Measurements from ENCODE around the gene ENPP1. TPM values are rescaled to one million over a fixed set of nuclear protein-coding genes. Genes with fewer than 3 reads are reported as not detected.

The ENPP1 gene
- polyA plus RNA-seq, 1 of the 3 experiments (the other 2 are of a cell fraction), result not detected

DNA sequence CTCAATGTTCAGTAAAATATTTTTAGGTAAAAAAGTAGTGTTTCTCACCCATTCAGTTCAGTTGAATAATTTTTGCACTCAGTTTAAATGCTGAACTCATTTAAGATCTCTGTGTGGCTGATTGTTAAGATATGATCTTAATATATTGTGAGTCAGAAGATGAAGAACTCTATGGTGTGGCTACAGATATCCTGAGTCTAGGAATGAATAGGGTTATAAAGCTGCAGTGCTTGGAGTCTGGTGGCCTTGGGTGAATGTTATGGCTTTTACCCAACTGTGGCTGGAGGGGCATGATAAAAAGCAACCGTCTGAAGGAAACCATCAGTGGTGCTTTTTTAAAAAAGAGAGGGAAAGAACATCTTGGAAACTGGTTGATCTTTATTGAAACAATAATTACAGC, 77.4 kb downstream of the ENPP1 start:
- H3K9me3 ChIP-seq, result no peaks in the 10 kb centered on the region; the same call in 1 of the 2 replicates
- WGBS (ENCODE audit: low lambda C conversion rate), result 22% methylated on average over 1 of the region's 1 CpG
- DNase-seq, result no peak
- no peaks in the 10 kb centered on the region for H3F3A ChIP-seq (replicated peaks; ENCODE audit: insufficient read depth)
- peaks cover 17% of the 10 kb centered on the region; the same call in 1 of the 2 replicates for H3K27me3 ChIP-seq (ENCODE audit: insufficient read depth)
- no peak overlapping the region for H3K27ac ChIP-seq (ENCODE audit: low read depth in 2 of 2, low read length in 1 of 2)
- ChIA-PET CTCF (no interaction called here), POLR2A (no interaction called here)
- H3K9ac ChIP-seq, result no peak overlapping the region
- no peak overlapping the region for H2AFZ ChIP-seq (ENCODE audit: low read depth)
- H3K4me2 ChIP-seq, result no peak overlapping the region
- TF ChIP-seq EZH2phosphoT487 (IDR thresholded peaks at IDR 0.05; ENCODE audit: borderline replicate concordance, low read depth) (no peak), POLR2AphosphoS5 (IDR thresholded peaks at IDR 0.05; ENCODE audit: low read depth, low read length) (no peak), YY1 (IDR thresholded peaks at IDR 0.05; ENCODE audit: low read depth) (no peak), MEF2A (IDR thresholded peaks at IDR 0.05; ENCODE audit: borderline replicate concordance, low read depth) (no peak), FOSL2 (IDR thresholded peaks at IDR 0.05; ENCODE audit: borderline replicate concordance, low read depth) (no peak), EP300 (IDR thresholded peaks at IDR 0.05; ENCODE audit: borderline replicate concordance in 1 of 2, low read depth in 1 of 2, low read length in 1 of 2) (no peak), GATA2 (CRISPR knock-in tag; IDR thresholded peaks at IDR 0.05) (no peak), ELF1 (IDR thresholded peaks at IDR 0.05) (no peak), JUND (IDR thresholded peaks at IDR 0.05) (no peak), TCF12 (IDR thresholded peaks at IDR 0.05) (no peak), SMC3 (IDR thresholded peaks at IDR 0.05; ENCODE audit: low read depth, low read length) (no peak), RFX5 (IDR thresholded peaks at IDR 0.05; ENCODE audit: low read length) (no peak), NFIC (IDR thresholded peaks at IDR 0.05; ENCODE audit: borderline replicate concordance) (no peak), CHD2 (IDR thresholded peaks at IDR 0.05; ENCODE audit: low read length, partially characterized antibody) (no peak)
- TF ChIP-seq, protein P1, sequence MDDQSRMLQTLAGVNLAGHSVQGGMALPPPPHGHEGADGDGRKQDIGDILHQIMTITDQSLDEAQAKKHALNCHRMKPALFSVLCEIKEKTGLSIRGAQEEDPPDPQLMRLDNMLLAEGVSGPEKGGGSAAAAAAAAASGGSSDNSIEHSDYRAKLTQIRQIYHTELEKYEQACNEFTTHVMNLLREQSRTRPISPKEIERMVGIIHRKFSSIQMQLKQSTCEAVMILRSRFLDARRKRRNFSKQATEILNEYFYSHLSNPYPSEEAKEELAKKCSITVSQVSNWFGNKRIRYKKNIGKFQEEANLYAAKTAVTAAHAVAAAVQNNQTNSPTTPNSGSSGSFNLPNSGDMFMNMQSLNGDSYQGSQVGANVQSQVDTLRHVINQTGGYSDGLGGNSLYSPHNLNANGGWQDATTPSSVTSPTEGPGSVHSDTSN (IDR thresholded peaks at IDR 0.05), result no peak
- TF ChIP-seq, protein P2, sequence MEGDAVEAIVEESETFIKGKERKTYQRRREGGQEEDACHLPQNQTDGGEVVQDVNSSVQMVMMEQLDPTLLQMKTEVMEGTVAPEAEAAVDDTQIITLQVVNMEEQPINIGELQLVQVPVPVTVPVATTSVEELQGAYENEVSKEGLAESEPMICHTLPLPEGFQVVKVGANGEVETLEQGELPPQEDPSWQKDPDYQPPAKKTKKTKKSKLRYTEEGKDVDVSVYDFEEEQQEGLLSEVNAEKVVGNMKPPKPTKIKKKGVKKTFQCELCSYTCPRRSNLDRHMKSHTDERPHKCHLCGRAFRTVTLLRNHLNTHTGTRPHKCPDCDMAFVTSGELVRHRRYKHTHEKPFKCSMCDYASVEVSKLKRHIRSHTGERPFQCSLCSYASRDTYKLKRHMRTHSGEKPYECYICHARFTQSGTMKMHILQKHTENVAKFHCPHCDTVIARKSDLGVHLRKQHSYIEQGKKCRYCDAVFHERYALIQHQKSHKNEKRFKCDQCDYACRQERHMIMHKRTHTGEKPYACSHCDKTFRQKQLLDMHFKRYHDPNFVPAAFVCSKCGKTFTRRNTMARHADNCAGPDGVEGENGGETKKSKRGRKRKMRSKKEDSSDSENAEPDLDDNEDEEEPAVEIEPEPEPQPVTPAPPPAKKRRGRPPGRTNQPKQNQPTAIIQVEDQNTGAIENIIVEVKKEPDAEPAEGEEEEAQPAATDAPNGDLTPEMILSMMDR (IDR thresholded peaks at IDR 0.05), result no peak
- TF ChIP-seq, protein P3, sequence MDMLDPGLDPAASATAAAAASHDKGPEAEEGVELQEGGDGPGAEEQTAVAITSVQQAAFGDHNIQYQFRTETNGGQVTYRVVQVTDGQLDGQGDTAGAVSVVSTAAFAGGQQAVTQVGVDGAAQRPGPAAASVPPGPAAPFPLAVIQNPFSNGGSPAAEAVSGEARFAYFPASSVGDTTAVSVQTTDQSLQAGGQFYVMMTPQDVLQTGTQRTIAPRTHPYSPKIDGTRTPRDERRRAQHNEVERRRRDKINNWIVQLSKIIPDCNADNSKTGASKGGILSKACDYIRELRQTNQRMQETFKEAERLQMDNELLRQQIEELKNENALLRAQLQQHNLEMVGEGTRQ (IDR thresholded peaks at IDR 0.05; ENCODE audit: borderline replicate concordance, low read depth, low read length), result no peak
- no peaks in the 10 kb centered on the region for H3K9me2 ChIP-seq
- H3K36me3 ChIP-seq (replicated peaks in 1 of 2; ENCODE audit: control insufficient read depth in 1 of 2, insufficient read depth in 2 of 2, low read length in 1 of 2), result no peaks in the 10 kb centered on the region
- H3K4me3 ChIP-seq (ENCODE audit: low read depth in 2 of 2, low read length in 1 of 2), result no peak overlapping the region
- no peaks in the 10 kb centered on the region for H4K20me1 ChIP-seq (ENCODE audit: insufficient read depth)
- no peaks in the 10 kb centered on the region for H3K4me1 ChIP-seq (ENCODE audit: control insufficient read depth in 1 of 2, insufficient read depth in 2 of 2, low read depth in 1 of 2, low read length in 1 of 2)
- H3K79me2 ChIP-seq (ENCODE audit: insufficient read depth), result no peaks in the 10 kb centered on the region

All from SK-N-SH (cell line).